ENCODE data around the gene WBP1.

- TF ChIP-seq CTCF (conservative IDR thresholded peaks at IDR 0.05; ENCODE audit: low read length) (no peak), EZH2phosphoT487 (IDR thresholded peaks at IDR 0.05; ENCODE audit: borderline replicate concordance) (no peak)
Observed at GRCh38 chr2:74489906-74490305, 31.7 kb downstream of the WBP1 start.
